Type B pancreatic cell (in vitro differentiated cells): ENCODE results near the gene FSD1L. TPM values are rescaled to one million over a fixed set of nuclear protein-coding genes. Genes with fewer than 3 reads are reported as not detected.

Source experiments
- DNase-seq: peaks from one replicate; pipeline ENCODE4 v3.0.0; 2021; ENCODE audit warnings: mixed read lengths; ENCODE audit not compliant: unreplicated experiment; ENCODE audit errors: extremely low spot score
- H3K27ac Mint-ChIP-seq: 2 replicates; pipeline ENCODE4 v1.8.0; 2021; ENCODE audit warnings: mild to moderate bottlenecking, mixed read lengths
- H3K27me3 Mint-ChIP-seq: 2 replicates; pipeline ENCODE4 v1.8.0; 2021; ENCODE audit warnings: mixed read lengths
- H3K36me3 Mint-ChIP-seq: 2 replicates; pipeline ENCODE4 v1.8.0; 2021; ENCODE audit warnings: mixed read lengths
- H3K4me1 Mint-ChIP-seq: one replicate; pipeline ENCODE4 v1.8.0; 2021; ENCODE audit warnings: mixed read lengths; ENCODE audit not compliant: unreplicated experiment
- H3K4me3 Mint-ChIP-seq: 2 replicates; pipeline ENCODE4 v1.8.0; 2021; ENCODE audit warnings: mild to moderate bottlenecking, mixed read lengths
- H3K9me3 Mint-ChIP-seq: 2 replicates; pipeline ENCODE4 v1.8.0; 2021; ENCODE audit warnings: mixed read lengths
- long read RNA-seq: library from polyadenylated mRNA; unstranded; transcript quantifications from one replicate; pipeline ENCODE4 v2.0.0, GENCODE V29; 2020
- total RNA-seq: library from RNA; stranded (reverse); gene quantifications from 2 replicates; pipeline ENCODE4 v1.2.1, GENCODE V29; 2021; ENCODE audit warnings: low replicate concordance
- TF ChIP-seq, protein P1 (sequence below): fragments of 200-600 bp; sonication (generic); conservative IDR thresholded peaks from 2 replicates; pipeline ENCODE4 v1.5.0; 2021; ENCODE audit warnings: antibody characterized with exemption, mild to moderate bottlenecking

The FSD1L gene
- total RNA-seq, result 6.3 and 11.6 TPM in 2 replicates
- long read RNA-seq, partial matches to known transcripts, result 4 of 6 reads
- long read RNA-seq, other reads (novel, unspliced or antisense), result 2 of 6 reads

- no peaks in the 10 kb centered on the region for H3K27me3 Mint-ChIP-seq
- TF ChIP-seq, protein P1, sequence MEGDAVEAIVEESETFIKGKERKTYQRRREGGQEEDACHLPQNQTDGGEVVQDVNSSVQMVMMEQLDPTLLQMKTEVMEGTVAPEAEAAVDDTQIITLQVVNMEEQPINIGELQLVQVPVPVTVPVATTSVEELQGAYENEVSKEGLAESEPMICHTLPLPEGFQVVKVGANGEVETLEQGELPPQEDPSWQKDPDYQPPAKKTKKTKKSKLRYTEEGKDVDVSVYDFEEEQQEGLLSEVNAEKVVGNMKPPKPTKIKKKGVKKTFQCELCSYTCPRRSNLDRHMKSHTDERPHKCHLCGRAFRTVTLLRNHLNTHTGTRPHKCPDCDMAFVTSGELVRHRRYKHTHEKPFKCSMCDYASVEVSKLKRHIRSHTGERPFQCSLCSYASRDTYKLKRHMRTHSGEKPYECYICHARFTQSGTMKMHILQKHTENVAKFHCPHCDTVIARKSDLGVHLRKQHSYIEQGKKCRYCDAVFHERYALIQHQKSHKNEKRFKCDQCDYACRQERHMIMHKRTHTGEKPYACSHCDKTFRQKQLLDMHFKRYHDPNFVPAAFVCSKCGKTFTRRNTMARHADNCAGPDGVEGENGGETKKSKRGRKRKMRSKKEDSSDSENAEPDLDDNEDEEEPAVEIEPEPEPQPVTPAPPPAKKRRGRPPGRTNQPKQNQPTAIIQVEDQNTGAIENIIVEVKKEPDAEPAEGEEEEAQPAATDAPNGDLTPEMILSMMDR, result no peak
- peaks cover 3% of the 10 kb centered on the region for H3K36me3 Mint-ChIP-seq
- peaks cover 21% of the 10 kb centered on the region for H3K4me1 Mint-ChIP-seq
- peak within 1 kb of the TSS; percentile 94 for H3K4me3 Mint-ChIP-seq
- H3K9me3 Mint-ChIP-seq, result no peaks in the 10 kb centered on the region
- peak; percentile 93 for DNase-seq
- H3K27ac Mint-ChIP-seq, result peak within 1 kb of the TSS; percentile 88
These were observed at the start of gene FSD1L for GRCh38 chr9:105447814-105448812. FSD1L (plus strand) TSS chr9:105448034; CDS start chr9:105448221, 187 bp downstream.

DNA sequence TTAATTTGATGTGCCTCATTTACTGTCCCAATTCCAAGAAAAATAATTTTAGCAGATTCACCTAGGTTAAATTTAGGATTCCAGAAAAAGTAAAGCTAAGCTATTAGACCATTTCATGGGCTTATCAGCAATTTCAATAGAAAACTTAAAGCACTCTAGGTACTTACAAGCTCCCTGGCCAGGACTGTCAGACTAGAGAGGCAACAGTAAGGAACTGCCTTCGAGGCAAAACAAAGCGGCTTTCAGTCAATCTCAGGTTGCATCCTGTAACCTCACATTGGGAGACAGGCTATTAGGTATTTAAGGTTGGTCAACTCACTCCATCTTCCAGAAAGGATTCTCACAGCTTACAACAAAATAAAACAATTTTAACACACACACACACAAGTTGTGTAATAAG is 48.7 kb upstream of the FSD1L start:
- peaks cover 29% of the 10 kb centered on the region for H3K4me1 Mint-ChIP-seq
- no peak overlapping the region for H3K4me3 Mint-ChIP-seq
- no peaks in the 10 kb centered on the region for H3K36me3 Mint-ChIP-seq
- no peak overlapping the region for H3K27ac Mint-ChIP-seq
- TF ChIP-seq, protein P1, result no peak
- no peak for DNase-seq
- no peaks in the 10 kb centered on the region for H3K9me3 Mint-ChIP-seq
- H3K27me3 Mint-ChIP-seq, result no peaks in the 10 kb centered on the region

- Mint-ChIP-seq H3K4me3 (no peak overlapping the region), H3K27ac (no peak overlapping the region), H3K36me3 (no peaks in the 10 kb centered on the region), H3K27me3 (no peaks in the 10 kb centered on the region), H3K4me1 (peaks cover 23% of the 10 kb centered on the region), H3K9me3 (peaks cover under 1% of the 10 kb centered on the region)
- TF ChIP-seq, protein P1, result no peak
- DNase-seq, result no peak
These were observed 46.2 kb upstream of the FSD1L start for GRCh38 chr9:105401651-105402050.

DNA sequence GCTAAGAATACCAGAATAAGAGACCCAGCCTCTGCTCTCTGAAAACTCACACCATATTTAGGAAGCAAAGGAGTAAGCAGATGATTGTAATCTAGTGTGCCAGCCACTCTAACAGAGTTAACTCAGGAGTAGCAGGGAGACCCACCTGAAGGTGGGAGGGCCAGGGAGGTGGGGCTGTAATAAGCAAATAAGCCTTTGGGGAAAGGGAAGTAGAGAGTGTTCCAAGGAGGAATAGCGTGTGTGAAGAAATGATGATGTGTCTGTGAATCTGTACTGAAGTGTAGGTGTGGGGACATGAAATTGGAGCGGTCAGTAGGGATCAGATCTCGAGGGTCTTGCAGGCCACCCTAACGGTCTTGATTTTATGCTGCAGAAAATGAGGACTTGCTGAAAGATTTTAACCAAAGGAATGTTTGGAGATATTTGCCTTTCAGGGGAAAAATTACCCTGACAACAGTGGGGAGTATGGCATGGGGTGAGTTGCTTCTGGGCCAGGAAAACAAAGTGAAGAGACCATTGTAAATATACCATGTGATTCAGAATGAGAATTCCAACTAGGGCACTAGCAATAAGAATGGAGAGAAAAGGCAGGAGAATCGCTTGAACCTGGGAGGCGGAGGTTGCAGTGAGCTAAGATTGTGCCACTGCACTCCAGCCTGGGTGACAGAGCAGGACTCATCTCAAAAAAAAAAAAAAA is 44.1 kb upstream of the FSD1L start:
- Mint-ChIP-seq H3K9me3 (peaks cover 6% of the 10 kb centered on the region), H3K4me1 (peaks cover 18% of the 10 kb centered on the region), H3K36me3 (no peaks in the 10 kb centered on the region), H3K4me3 (no peak overlapping the region), H3K27me3 (no peaks in the 10 kb centered on the region), H3K27ac (no peak overlapping the region)
- DNase-seq, result no peak
- TF ChIP-seq, protein P1, result no peak

GRCh38 chr9:105405514-105406131 is 42.2 kb upstream of the FSD1L start:
- Mint-ChIP-seq H3K4me3 (no peak overlapping the region), H3K27me3 (no peaks in the 10 kb centered on the region), H3K27ac (no peak overlapping the region), H3K9me3 (peaks cover 11% of the 10 kb centered on the region), H3K4me1 (peaks cover 12% of the 10 kb centered on the region), H3K36me3 (no peaks in the 10 kb centered on the region)
- TF ChIP-seq, protein P1, result no peak
- DNase-seq, result no peak
